Hepatocyte (in vitro differentiated cells): ENCODE data around the gene FGF12.
A peak's percentile ranks its signal among the peaks of the same experiment; 100 is the strongest.

Experiments
- CTCF ChIP-seq: fragments of 200-600 bp; sonication (generic); IDR thresholded peaks from 2 replicates; pipeline ENCODE4 v1.5.1; 2016; ENCODE audit warnings: antibody characterized with exemption, mild to moderate bottlenecking; ENCODE audit not compliant: poor library complexity
- EZH2 ChIP-seq: fragments of 200-600 bp; sonication (generic); IDR thresholded peaks from 2 replicates; pipeline ENCODE4 v1.6.1; 2016; ENCODE audit warnings: antibody characterized with exemption, mild to moderate bottlenecking, borderline replicate concordance
- EZH2phosphoT487 ChIP-seq: fragments of 200-600 bp; sonication (generic); IDR thresholded peaks from one replicate; pipeline ENCODE4 v1.6.1; 2018; ENCODE audit warnings: antibody characterized with exemption, mild to moderate bottlenecking, low read depth, moderate library complexity; ENCODE audit not compliant: unreplicated experiment, severe bottlenecking

GRCh38 chr3:192514754-192515663 is 212.3 kb downstream of the FGF12 start:
- TF ChIP-seq CTCF (peak; percentile 29), EZH2 (no peak), EZH2phosphoT487 (no peak)
